KMS-11 (cell line): ENCODE data around the gene TCTN2.

Experiments used
- H2AFZ ChIP-seq: fragments of 200-600 bp; sonication (generic); 2 replicates; pipeline ENCODE4 v1.6.1; 2016; ENCODE audit warnings: antibody characterized with exemption, mixed run types, low read depth
- H3K27ac ChIP-seq: fragments of 200-600 bp; sonication (generic); 2 replicates; pipeline ENCODE4 v1.6.1; 2016; ENCODE audit warnings: mild to moderate bottlenecking, mixed run types
- H3K27me3 ChIP-seq: fragments of 200-600 bp; sonication (generic); 2 replicates; pipeline ENCODE4 v1.6.1; 2017; ENCODE audit warnings: mild to moderate bottlenecking, low read depth, mixed run types, moderate library complexity; ENCODE audit not compliant: insufficient read depth
- H3K36me3 ChIP-seq: fragments of 200-600 bp; sonication (generic); 2 replicates; pipeline ENCODE4 v1.6.1; 2017; ENCODE audit warnings: mild to moderate bottlenecking, mixed run types; ENCODE audit not compliant: insufficient read depth
- H3K4me1 ChIP-seq: fragments of 200-600 bp; sonication (generic); 2 replicates; pipeline ENCODE4 v1.6.1; 2016; ENCODE audit warnings: mild to moderate bottlenecking, low read depth, mixed run types; ENCODE audit not compliant: poor library complexity, severe bottlenecking
- H3K4me2 ChIP-seq: fragments of 200-600 bp; sonication (generic); 2 replicates; pipeline ENCODE4 v1.7.0; 2016; ENCODE audit warnings: mild to moderate bottlenecking, mixed run types
- H3K4me3 ChIP-seq: fragments of 200-600 bp; sonication (generic); IDR thresholded peaks from 2 replicates; pipeline ENCODE4 v1.6.1; 2017; ENCODE audit warnings: low read depth, low read length, mixed read lengths; ENCODE audit not compliant: insufficient read depth
- H3K79me2 ChIP-seq: fragments of 200-600 bp; sonication (generic); 2 replicates; pipeline ENCODE4 v1.6.1; 2016; ENCODE audit warnings: low read depth, mixed run types; ENCODE audit not compliant: insufficient read depth
- H3K9ac ChIP-seq: fragments of 200-600 bp; sonication (generic); 2 replicates; pipeline ENCODE4 v1.6.1; 2016; ENCODE audit warnings: mild to moderate bottlenecking, mixed run types
- H4K20me1 ChIP-seq: fragments of 200-600 bp; sonication (generic); 2 replicates; pipeline ENCODE4 v1.6.1; 2016; ENCODE audit warnings: mild to moderate bottlenecking, mixed run types; ENCODE audit not compliant: insufficient read depth
- TF ChIP-seq, protein P1 (sequence below): fragments of 200-600 bp; sonication (generic); conservative IDR thresholded peaks from 2 replicates; pipeline ENCODE4 v1.6.1; 2017; ENCODE audit warnings: low read depth, mild to moderate bottlenecking, antibody characterized with exemption, low read length, moderate library complexity, mixed read lengths

Gene TCTN2

DNA sequence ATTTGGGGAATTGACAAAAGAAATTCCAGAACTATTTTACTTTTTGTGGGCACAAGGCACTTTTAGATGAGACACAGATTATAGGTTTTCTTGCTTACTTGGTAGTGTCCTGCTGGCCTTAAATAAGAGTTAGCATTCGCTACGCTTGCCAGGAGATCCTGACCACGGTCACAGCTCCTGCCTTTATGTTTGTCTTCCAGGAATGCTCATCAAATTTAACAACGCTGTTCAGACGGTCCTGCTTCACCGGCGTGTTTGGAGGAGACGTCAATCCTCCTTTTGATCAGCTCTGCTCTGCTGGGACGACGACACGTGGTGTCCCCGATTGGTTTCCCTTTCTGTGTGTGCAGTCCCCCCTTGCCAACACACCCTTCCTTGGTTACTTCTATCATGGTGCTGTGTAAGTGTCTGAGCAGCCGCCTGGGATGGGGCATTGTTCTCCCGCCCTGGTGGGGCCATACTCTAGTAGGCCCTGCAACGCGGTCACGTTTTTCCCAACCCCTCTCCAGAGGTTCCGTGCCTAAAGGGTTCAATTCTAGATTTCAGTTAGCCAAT is 15.8 kb downstream of the TCTN2 start:
- TF ChIP-seq, protein P1, sequence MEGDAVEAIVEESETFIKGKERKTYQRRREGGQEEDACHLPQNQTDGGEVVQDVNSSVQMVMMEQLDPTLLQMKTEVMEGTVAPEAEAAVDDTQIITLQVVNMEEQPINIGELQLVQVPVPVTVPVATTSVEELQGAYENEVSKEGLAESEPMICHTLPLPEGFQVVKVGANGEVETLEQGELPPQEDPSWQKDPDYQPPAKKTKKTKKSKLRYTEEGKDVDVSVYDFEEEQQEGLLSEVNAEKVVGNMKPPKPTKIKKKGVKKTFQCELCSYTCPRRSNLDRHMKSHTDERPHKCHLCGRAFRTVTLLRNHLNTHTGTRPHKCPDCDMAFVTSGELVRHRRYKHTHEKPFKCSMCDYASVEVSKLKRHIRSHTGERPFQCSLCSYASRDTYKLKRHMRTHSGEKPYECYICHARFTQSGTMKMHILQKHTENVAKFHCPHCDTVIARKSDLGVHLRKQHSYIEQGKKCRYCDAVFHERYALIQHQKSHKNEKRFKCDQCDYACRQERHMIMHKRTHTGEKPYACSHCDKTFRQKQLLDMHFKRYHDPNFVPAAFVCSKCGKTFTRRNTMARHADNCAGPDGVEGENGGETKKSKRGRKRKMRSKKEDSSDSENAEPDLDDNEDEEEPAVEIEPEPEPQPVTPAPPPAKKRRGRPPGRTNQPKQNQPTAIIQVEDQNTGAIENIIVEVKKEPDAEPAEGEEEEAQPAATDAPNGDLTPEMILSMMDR, result no peak
- no peak overlapping the region for H3K4me3 ChIP-seq
- H3K9ac ChIP-seq, result no peak overlapping the region
- H3K27ac ChIP-seq, result no peak overlapping the region
- no peak overlapping the region for H2AFZ ChIP-seq
- no peaks in the 10 kb centered on the region for H3K27me3 ChIP-seq
- no peak overlapping the region for H3K4me2 ChIP-seq
- H4K20me1 ChIP-seq, result no peaks in the 10 kb centered on the region
- no peaks in the 10 kb centered on the region for H3K36me3 ChIP-seq
- no peaks in the 10 kb centered on the region for H3K79me2 ChIP-seq
- H3K4me1 ChIP-seq, result no peaks in the 10 kb centered on the region

- Histone ChIP-seq H3K9ac (no peak overlapping the region), H3K27ac (no peak overlapping the region), H3K79me2 (no peaks in the 10 kb centered on the region), H3K4me3 (no peak overlapping the region), H3K4me2 (no peak overlapping the region), H2AFZ (no peak overlapping the region), H3K27me3 (no peaks in the 10 kb centered on the region), H3K36me3 (no peaks in the 10 kb centered on the region), H4K20me1 (no peaks in the 10 kb centered on the region), H3K4me1 (no peaks in the 10 kb centered on the region)
- TF ChIP-seq, protein P1, result no peak
Measured at GRCh38 chr12:123690191-123690840, 19.4 kb downstream of the TCTN2 start.

DNA sequence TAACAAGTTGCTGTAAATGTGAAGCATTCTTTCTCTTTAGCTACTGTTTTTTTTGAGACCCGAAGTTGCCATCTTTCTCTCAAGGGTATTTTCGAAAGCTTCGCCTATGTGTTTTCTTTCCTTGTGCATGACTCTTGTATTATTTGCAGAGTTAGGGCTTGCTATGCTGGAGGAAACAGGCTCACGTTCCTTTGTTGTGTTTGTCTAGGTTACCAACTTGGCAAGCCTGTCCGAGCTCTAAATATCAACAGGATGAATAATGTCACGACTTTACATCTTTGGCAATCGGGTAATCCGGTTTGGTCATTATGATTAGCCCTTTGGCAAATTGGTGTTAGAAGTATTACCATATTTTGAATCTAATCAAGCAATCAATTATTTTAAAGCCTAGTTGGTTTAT is 25.3 kb downstream of the TCTN2 start:
- no peak overlapping the region for H2AFZ ChIP-seq
- no peaks in the 10 kb centered on the region for H3K27me3 ChIP-seq
- TF ChIP-seq, protein P1, result no peak
- H3K9ac ChIP-seq, result no peak overlapping the region
- H3K27ac ChIP-seq, result no peak overlapping the region
- H3K4me2 ChIP-seq, result no peak overlapping the region
- H3K4me1 ChIP-seq, result no peaks in the 10 kb centered on the region
- no peaks in the 10 kb centered on the region for H3K79me2 ChIP-seq
- H3K4me3 ChIP-seq, result no peak overlapping the region
- no peaks in the 10 kb centered on the region for H4K20me1 ChIP-seq
- no peaks in the 10 kb centered on the region for H3K36me3 ChIP-seq

GRCh38 chr12:123696646-123697045 is 25.7 kb downstream of the TCTN2 start:
- Histone ChIP-seq H3K27ac (no peak overlapping the region), H3K9ac (no peak overlapping the region), H3K4me3 (no peak overlapping the region), H3K27me3 (no peaks in the 10 kb centered on the region), H3K36me3 (no peaks in the 10 kb centered on the region), H2AFZ (no peak overlapping the region), H3K79me2 (no peaks in the 10 kb centered on the region), H3K4me2 (no peak overlapping the region), H4K20me1 (no peaks in the 10 kb centered on the region), H3K4me1 (no peaks in the 10 kb centered on the region)
- TF ChIP-seq, protein P1, result no peak
